IPS DF 4.7 (cell line): ENCODE results near the gene CDH13.

Experiments
- DNase-seq: peaks from one replicate; pipeline ENCODE4 v3.0.0-alpha.2; 2013; ENCODE audit warnings: low spot score; ENCODE audit errors: extremely low read depth

CDH13 gene

DNA sequence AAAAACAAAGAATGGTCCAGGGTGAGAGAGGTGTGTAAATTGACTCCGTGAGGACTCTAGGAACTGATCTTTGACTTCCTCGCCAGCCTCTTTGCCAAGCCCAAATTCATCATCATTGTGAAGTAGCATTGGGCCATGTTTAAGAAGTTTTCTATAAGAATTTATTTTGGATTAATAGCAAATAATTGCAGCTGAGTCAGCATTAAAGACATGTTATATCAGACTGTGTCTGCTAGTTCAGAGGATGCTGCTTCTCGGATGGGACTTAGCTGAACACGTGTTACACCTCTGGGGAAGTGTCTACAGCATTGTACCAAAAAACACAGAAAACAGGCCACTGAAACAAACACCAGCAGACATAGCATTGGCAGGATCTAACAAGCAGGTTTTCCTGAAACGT, 366.6 kb downstream of the CDH13 start:
- no peak for DNase-seq

DNA sequence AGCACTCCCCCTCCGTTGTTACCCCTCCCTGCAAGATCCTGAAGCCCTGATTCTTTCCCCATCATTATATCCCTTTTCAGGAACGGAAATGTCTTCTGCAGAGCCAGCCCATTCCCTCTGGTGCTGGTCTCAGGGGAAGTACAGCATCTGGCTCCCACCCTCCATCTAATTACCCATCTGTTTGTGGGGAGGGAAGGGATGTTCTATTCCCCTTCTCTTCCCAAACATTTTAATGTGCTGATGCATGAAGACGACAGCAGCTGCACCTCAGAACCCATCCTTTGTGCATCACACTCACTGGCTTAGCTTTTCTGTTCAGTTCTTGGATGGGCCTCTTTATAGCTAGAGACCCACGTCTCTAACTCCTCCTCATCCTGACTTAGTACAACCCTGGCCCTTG, 367.2 kb downstream of the CDH13 start:
- no peak for DNase-seq

GRCh38 chr16:82995286-82995923, 368.6 kb downstream of the CDH13 start:
- no peak for DNase-seq

GRCh38 chr16:82995924-82996441, 369.2 kb downstream of the CDH13 start:
- DNase-seq: no peak

DNA sequence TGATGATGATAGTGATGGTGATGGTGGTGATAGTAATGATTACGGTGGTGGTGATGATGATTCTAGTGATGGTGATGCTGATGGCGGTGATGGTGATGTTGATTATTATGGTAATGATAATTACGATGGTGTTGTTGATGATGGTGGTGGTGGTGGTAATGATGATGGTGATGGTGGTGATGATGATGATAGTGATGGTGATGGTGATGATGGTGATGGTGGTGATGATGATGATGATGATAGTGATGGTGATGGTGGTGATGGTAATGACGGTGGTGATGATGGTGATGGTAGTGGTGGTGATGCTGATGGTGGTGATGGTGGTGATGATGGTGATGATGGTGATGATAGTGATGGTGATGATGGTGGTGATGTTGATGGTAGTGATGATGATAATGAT, 370.0 kb downstream of the CDH13 start:
- no peak for DNase-seq

DNA sequence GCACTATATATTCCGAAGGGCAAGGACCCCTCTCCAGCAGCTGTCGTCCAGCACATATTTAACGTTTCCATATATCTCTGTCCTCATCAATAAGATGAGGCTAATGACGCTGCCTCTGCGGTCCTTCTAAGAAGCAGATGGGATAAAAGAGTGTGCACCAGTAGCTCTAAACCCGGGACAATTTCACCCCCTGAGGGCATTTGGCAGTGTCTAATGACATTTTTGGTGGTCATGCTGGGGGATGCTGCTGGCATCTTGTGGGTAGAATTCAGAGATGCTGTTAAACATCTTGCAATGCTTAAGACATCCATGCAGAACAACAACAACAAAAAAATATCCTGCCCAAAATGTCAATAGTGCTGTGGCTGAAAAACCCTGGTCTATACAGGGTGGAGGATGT, 372.9 kb downstream of the CDH13 start:
- DNase-seq: no peak

- no peak for DNase-seq
Observed at GRCh38 chr16:83002351-83003334, 375.9 kb downstream of the CDH13 start.

GRCh38 chr16:83004868-83005652, 378.3 kb downstream of the CDH13 start:
- DNase-seq: no peak

GRCh38 chr16:83005653-83006160, 378.9 kb downstream of the CDH13 start:
- no peak for DNase-seq

- no peak for DNase-seq
Observed at GRCh38 chr16:83010776-83011720, 384.3 kb downstream of the CDH13 start.

DNA sequence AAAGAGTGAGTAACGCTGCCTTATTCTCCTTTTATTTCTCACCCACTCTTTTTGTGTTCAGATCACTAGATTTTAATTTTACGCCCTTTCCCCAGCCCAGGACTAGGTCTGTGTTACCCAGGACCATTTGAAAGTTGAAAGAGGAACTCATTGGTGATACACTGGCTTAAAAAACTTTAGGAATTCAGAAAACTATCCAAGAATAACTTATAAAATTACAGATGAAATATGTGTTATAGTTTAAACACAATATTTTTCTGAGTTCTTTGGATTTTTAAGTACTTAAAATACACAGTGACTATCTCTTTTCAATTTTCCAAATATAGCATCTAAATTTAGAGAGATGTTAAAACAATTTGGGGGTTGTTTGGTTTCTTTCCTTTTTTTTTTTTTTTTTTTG, 385.2 kb downstream of the CDH13 start:
- no peak for DNase-seq

DNA sequence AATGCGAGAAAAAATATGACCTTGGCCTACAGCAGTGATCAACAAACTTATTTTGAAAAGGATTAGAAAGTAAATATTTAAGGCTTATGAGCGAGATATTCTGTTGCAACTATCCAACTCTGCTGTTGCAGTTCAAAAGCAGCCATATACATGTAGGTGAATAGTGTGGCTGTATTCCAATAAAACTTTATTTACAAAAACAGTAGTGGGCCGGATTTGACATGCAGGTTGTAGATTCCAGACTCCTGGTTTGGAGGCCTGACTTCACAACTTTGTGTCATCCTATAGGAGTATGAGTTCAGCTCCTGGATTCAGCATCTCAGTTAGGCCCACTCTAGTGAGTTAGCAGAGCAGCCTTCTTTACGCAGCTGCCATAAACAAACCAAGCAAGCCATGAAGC, 386.3 kb downstream of the CDH13 start:
- DNase-seq: no peak

DNA sequence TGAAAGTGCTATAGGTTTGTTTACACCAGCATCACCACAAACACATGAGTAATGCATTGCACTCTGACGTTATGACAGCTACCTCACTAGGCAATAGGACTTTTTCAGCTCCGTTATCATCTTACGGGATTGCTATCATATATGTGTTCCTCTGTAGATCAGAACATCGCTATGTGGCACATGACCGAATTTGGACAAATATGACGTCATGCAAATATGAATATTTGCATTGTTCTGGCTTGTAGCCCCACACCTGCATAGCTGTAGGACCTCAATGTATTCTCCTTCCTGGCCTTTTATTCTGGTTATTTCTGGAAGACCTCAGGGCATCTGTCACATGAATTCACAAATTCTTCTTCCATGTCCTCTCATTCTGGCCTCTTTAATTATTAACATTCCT, 393.2 kb downstream of the CDH13 start:
- no peak for DNase-seq

DNA sequence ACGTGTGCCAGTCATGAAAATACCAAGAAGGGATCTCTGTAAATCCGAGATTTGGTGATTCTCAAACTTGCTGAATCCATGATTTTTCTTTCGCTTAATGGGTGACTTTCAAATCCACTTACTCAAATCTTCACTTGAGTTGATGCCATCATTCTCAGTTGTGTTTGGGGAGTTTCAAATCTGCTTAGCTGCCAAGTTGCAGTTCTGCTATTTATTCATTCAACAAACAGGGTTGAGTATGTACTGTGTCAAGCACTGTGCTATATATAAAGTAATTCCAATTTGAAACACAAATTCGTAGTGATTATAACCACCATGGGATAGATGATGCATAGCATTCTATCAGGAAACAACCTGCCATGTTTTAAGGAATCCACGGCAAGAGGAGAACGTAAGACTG, 394.3 kb downstream of the CDH13 start:
- no peak for DNase-seq

DNA sequence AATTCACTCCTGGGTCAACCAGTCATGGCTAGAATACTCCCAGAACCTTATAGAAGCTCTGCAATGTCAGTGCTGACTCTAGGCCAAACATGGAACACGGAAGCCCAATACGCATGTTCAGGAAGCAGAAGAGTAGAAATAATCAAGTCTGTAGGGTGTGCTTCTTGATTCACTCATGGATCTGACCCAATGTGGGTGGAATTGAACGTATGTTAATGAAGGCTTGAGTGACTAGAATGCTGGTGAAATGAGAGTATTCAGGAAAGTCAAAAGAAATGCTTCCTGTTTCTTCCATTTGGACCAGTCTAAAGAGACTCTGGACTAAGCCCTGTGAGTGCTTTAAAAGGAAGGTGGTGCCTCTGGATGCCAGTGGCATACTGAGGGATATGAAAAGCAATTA, 395.0 kb downstream of the CDH13 start:
- DNase-seq: no peak

DNA sequence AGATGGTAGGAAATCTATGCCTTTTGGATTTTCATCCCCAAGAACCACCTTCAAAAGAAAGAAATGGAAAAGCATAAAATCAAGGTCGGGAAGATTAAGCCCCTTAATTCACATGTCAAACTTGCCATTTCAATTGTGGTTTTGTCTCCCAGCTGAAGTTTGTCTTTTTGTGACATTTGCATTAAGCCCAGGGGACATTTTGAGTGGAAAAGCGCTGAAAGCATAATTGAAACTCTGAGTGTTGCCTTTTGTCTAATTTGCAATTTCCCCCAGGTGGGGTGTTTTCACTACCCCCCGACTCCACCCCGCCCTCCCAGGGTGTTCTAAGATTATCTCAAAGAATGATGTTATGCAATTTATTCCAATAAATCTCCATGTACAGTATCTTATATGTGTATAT, 396.2 kb downstream of the CDH13 start:
- no peak for DNase-seq

DNA sequence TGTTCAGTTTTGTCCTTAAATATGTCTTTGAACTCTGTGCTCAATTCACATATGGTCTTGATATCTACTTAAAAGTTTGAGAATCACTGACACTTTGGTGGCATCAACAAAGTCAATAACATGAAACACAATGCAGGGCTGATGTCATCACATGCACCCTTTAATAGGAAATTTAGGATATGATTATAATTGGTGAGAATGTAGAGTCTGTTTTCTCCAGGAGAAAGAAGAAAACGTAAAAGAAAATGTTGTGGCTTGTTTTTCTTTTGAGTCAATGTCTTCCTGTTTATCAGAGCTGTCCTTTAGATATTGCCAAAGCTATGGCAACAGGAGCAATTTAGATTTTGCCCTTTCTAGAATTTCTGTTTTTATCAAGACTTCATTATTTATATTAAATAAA, 396.9 kb downstream of the CDH13 start:
- no peak for DNase-seq

- DNase-seq: no peak
Observed at GRCh38 chr16:83027973-83028372, 401.2 kb downstream of the CDH13 start.

GRCh38 chr16:83029467-83029866, 402.7 kb downstream of the CDH13 start:
- DNase-seq: no peak

GRCh38 chr16:83031524-83031923, 404.8 kb downstream of the CDH13 start:
- no peak for DNase-seq
